ENCODE data around the gene FBXW10.
"Not testable (repeated sequence)": the region's sequence is repeated elsewhere in the genome, so short reads cannot be mapped to it uniquely, and the experiment has no call there.

The FBXW10 gene
- 0 to 0.26 (median 0.07) reads per million in 9 experiments for total RNA-seq

GRCh38 chr17:18743699-18744421, at the start of gene FBXW10:
Gene FBXW10, plus strand, starts transcription at chr17:18744054. Its CDS starts 191 bp downstream, at chr17:18744245.
- not testable (repeated sequence) for ATAC-seq (replicated peaks); H3K27ac Mint-ChIP-seq; H3K27me3 Mint-ChIP-seq; H3K9me3 Mint-ChIP-seq; H3K4me1 Mint-ChIP-seq (ENCODE audit: low read depth in 2 of 2); H3K4me3 Mint-ChIP-seq; DNase-seq; H3K36me3 Mint-ChIP-seq (ENCODE audit: insufficient read depth)

GRCh38 chr17:18695143-18695542, 48.7 kb upstream of the FBXW10 start:
- ATAC-seq (replicated peaks); DNase-seq; H3K9me3 Mint-ChIP-seq; H3K36me3 Mint-ChIP-seq (ENCODE audit: insufficient read depth); H3K4me3 Mint-ChIP-seq: not testable (repeated sequence)
- peaks cover 0 to 14% of the 10 kb centered on the region in 2 donors for H3K27me3 Mint-ChIP-seq
- peaks cover 11 to 16% of the 10 kb centered on the region in 2 donors for H3K4me1 Mint-ChIP-seq (ENCODE audit: low read depth in 2 of 2)
- peak overlapping the region in 1 of 2 donors; percentile 44 for H3K27ac Mint-ChIP-seq

GRCh38 chr17:18698473-18699103, 45.3 kb upstream of the FBXW10 start:
- not testable (repeated sequence) for H3K9me3 Mint-ChIP-seq; H3K36me3 Mint-ChIP-seq (ENCODE audit: insufficient read depth); DNase-seq; ATAC-seq (replicated peaks)
- Mint-ChIP-seq H3K4me1 (ENCODE audit: low read depth in 2 of 2) (peaks cover 11 to 16% of the 10 kb centered on the region in 2 donors), H3K4me3 (peak overlapping the region; percentile 88 to 94), H3K27me3 (peaks cover 0 to 14% of the 10 kb centered on the region in 2 donors), H3K27ac (peak overlapping the region in 1 of 2 donors; percentile 83)

GRCh38 chr17:18705955-18706354, 37.9 kb upstream of the FBXW10 start:
- not testable (repeated sequence) for H3K27me3 Mint-ChIP-seq; H3K27ac Mint-ChIP-seq; DNase-seq; ATAC-seq (replicated peaks); H3K36me3 Mint-ChIP-seq (ENCODE audit: insufficient read depth); H3K9me3 Mint-ChIP-seq; H3K4me3 Mint-ChIP-seq; H3K4me1 Mint-ChIP-seq (ENCODE audit: low read depth in 2 of 2)

GRCh38 chr17:18708215-18708614, 35.6 kb upstream of the FBXW10 start:
- H3K4me1 Mint-ChIP-seq (ENCODE audit: low read depth in 2 of 2); DNase-seq; H3K9me3 Mint-ChIP-seq; ATAC-seq (replicated peaks); H3K27ac Mint-ChIP-seq; H3K27me3 Mint-ChIP-seq; H3K4me3 Mint-ChIP-seq; H3K36me3 Mint-ChIP-seq (ENCODE audit: insufficient read depth): not testable (repeated sequence)

- H3K9me3 Mint-ChIP-seq; H3K36me3 Mint-ChIP-seq (ENCODE audit: insufficient read depth); H3K4me1 Mint-ChIP-seq (ENCODE audit: low read depth in 2 of 2); H3K27me3 Mint-ChIP-seq; H3K27ac Mint-ChIP-seq; H3K4me3 Mint-ChIP-seq: not testable (repeated sequence)
- DNase-seq (peak; percentile 40 to 58 (median 45)), ATAC-seq (replicated peaks) (peak; percentile 69)
These were observed 31.4 kb upstream of the FBXW10 start for GRCh38 chr17:18712354-18712999.

- not testable (repeated sequence) for H3K9me3 Mint-ChIP-seq; H3K27ac Mint-ChIP-seq; H3K36me3 Mint-ChIP-seq (ENCODE audit: insufficient read depth); H3K27me3 Mint-ChIP-seq; H3K4me1 Mint-ChIP-seq (ENCODE audit: low read depth in 2 of 2); H3K4me3 Mint-ChIP-seq; ATAC-seq (replicated peaks); DNase-seq
These were observed 25.0 kb upstream of the FBXW10 start for GRCh38 chr17:18718643-18719427.

GRCh38 chr17:18719428-18720110, 24.3 kb upstream of the FBXW10 start:
- not testable (repeated sequence) for H3K27ac Mint-ChIP-seq; ATAC-seq (replicated peaks); H3K4me1 Mint-ChIP-seq (ENCODE audit: low read depth in 2 of 2); H3K36me3 Mint-ChIP-seq (ENCODE audit: insufficient read depth); DNase-seq; H3K4me3 Mint-ChIP-seq; H3K9me3 Mint-ChIP-seq; H3K27me3 Mint-ChIP-seq

- not testable (repeated sequence) for H3K27me3 Mint-ChIP-seq; ATAC-seq (replicated peaks); H3K36me3 Mint-ChIP-seq (ENCODE audit: insufficient read depth); H3K9me3 Mint-ChIP-seq; H3K4me3 Mint-ChIP-seq; H3K27ac Mint-ChIP-seq; DNase-seq; H3K4me1 Mint-ChIP-seq (ENCODE audit: low read depth in 2 of 2)
These were observed 21.9 kb upstream of the FBXW10 start for GRCh38 chr17:18721775-18722547.

GRCh38 chr17:18722612-18723011, 21.2 kb upstream of the FBXW10 start:
- not testable (repeated sequence) for H3K4me3 Mint-ChIP-seq

GRCh38 chr17:18723509-18723908, 20.3 kb upstream of the FBXW10 start:
- not testable (repeated sequence) for ATAC-seq (replicated peaks); H3K4me3 Mint-ChIP-seq; DNase-seq; H3K4me1 Mint-ChIP-seq (ENCODE audit: low read depth in 2 of 2); H3K27me3 Mint-ChIP-seq; H3K36me3 Mint-ChIP-seq (ENCODE audit: insufficient read depth); H3K9me3 Mint-ChIP-seq; H3K27ac Mint-ChIP-seq

More at GRCh38 chr17:18722612-18723011, 21.2 kb upstream of the FBXW10 start:
- H3K9me3 Mint-ChIP-seq; H3K27me3 Mint-ChIP-seq; H3K4me1 Mint-ChIP-seq (ENCODE audit: low read depth in 2 of 2); DNase-seq; H3K27ac Mint-ChIP-seq; ATAC-seq (replicated peaks); H3K36me3 Mint-ChIP-seq (ENCODE audit: insufficient read depth): not testable (repeated sequence)

GRCh38 chr17:18732438-18732837, 11.4 kb upstream of the FBXW10 start:
- not testable (repeated sequence) for DNase-seq; H3K27ac Mint-ChIP-seq; H3K27me3 Mint-ChIP-seq; H3K36me3 Mint-ChIP-seq (ENCODE audit: insufficient read depth); H3K9me3 Mint-ChIP-seq; H3K4me3 Mint-ChIP-seq; H3K4me1 Mint-ChIP-seq (ENCODE audit: low read depth in 2 of 2); ATAC-seq (replicated peaks)

Data from effector memory CD8-positive, alpha-beta T cell (primary cell).